ENCODE results near the gene SHLD1.

DNA sequence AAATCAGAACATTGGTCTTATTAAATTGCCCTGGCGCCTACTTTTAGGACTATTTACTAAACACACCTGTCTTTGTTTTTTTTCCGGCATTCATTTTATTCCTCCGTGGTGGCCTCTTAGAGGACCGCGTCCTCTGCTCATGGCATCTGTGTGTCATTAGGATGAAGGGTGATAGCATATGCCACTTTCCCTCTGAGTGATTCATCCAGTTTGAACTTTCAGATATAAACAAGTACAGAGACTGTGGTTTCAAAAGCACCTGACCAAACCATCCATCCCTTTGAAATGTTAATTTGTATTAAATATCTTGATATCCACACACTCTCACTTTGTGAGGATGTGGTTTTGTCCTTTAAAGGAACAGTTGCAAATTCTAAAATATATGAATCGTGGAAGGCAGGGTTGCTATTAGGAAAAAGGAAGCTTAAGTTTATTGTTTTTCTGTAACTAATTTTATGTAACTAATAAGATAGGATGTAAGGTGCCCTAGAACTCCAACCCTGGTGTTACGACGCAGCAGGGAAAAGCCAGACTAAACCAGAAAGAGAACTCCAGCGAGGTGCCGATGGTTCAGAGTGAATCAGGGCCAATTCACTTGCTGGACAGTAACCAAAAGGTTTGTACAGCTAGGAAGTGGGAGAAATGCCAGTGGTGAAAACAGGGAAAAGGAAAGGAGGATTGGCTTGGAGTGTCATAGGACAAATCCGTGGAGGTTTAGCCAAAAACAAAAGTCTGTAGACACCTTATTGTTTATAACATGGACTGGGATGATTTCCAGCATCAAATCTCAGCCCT, 98.7 kb downstream of the SHLD1 start:
- TF ChIP-seq, protein P1, sequence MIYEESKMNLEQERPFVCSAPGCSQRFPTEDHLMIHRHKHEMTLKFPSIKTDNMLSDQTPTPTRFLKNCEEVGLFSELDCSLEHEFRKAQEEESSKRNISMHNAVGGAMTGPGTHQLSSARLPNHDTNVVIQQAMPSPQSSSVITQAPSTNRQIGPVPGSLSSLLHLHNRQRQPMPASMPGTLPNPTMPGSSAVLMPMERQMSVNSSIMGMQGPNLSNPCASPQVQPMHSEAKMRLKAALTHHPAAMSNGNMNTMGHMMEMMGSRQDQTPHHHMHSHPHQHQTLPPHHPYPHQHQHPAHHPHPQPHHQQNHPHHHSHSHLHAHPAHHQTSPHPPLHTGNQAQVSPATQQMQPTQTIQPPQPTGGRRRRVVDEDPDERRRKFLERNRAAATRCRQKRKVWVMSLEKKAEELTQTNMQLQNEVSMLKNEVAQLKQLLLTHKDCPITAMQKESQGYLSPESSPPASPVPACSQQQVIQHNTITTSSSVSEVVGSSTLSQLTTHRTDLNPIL (CRISPR knock-in tag; IDR thresholded peaks at IDR 0.05; ENCODE audit: low read depth): no peak
- TF ChIP-seq CSDC2 (CRISPR knock-in tag; IDR thresholded peaks at IDR 0.05) (no peak), ZNF70 (CRISPR knock-in tag; IDR thresholded peaks at IDR 0.05) (no peak), ARNTL (CRISPR knock-in tag; IDR thresholded peaks at IDR 0.05; ENCODE audit: borderline replicate concordance, low read depth) (no peak), RARB (CRISPR knock-in tag; IDR thresholded peaks at IDR 0.05) (no peak), ZC3H10 (CRISPR knock-in tag; IDR thresholded peaks at IDR 0.05) (no peak), ESRRG (CRISPR knock-in tag; IDR thresholded peaks at IDR 0.05) (no peak), ISL1 (CRISPR knock-in tag; IDR thresholded peaks at IDR 0.05) (no peak), PPARA (CRISPR knock-in tag; IDR thresholded peaks at IDR 0.05; ENCODE audit: borderline replicate concordance) (no peak), ZFP30 (CRISPR knock-in tag; IDR thresholded peaks at IDR 0.05) (no peak), SNAI2 (CRISPR knock-in tag; IDR thresholded peaks at IDR 0.05) (no peak), TCF4 (CRISPR knock-in tag; IDR thresholded peaks at IDR 0.05; ENCODE audit: borderline replicate concordance) (no peak), BACH2 (CRISPR knock-in tag; IDR thresholded peaks at IDR 0.05; ENCODE audit: borderline replicate concordance) (no peak)
- TF ChIP-seq, protein P2, sequence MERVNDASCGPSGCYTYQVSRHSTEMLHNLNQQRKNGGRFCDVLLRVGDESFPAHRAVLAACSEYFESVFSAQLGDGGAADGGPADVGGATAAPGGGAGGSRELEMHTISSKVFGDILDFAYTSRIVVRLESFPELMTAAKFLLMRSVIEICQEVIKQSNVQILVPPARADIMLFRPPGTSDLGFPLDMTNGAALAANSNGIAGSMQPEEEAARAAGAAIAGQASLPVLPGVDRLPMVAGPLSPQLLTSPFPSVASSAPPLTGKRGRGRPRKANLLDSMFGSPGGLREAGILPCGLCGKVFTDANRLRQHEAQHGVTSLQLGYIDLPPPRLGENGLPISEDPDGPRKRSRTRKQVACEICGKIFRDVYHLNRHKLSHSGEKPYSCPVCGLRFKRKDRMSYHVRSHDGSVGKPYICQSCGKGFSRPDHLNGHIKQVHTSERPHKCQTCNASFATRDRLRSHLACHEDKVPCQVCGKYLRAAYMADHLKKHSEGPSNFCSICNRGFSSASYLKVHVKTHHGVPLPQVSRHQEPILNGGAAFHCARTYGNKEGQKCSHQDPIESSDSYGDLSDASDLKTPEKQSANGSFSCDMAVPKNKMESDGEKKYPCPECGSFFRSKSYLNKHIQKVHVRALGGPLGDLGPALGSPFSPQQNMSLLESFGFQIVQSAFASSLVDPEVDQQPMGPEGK (CRISPR knock-in tag; IDR thresholded peaks at IDR 0.05; ENCODE audit: borderline replicate concordance): no peak
